Fibroblast of peridontal ligament (primary cell): Measurements from ENCODE around the gene SLC22A15.
A peak's percentile ranks its signal among the peaks of the same experiment; 100 is the strongest.
"Not testable (repeated sequence)": the region's sequence is repeated elsewhere in the genome, so short reads cannot be mapped to it uniquely, and the experiment has no call there.

Source experiments
- DNase-seq: peaks from one replicate; pipeline ENCODE4 v3.0.0-alpha.2; 2010; ENCODE audit errors: extremely low read depth

The SLC22A15 gene

GRCh38 chr1:116031302-116031835, 55.1 kb downstream of the SLC22A15 start:
- DNase-seq, result no peak

- DNase-seq, result no peak
Observed at GRCh38 chr1:116033322-116033721, 57.0 kb downstream of the SLC22A15 start.

GRCh38 chr1:116036255-116036654, 59.9 kb downstream of the SLC22A15 start:
- no peak for DNase-seq

GRCh38 chr1:116038679-116039078, 62.4 kb downstream of the SLC22A15 start:
- no peak for DNase-seq

- DNase-seq, result no peak
Observed at GRCh38 chr1:116044071-116044470, 67.8 kb downstream of the SLC22A15 start.

GRCh38 chr1:116046933-116047332, 70.6 kb downstream of the SLC22A15 start:
- not testable (repeated sequence) for DNase-seq

GRCh38 chr1:116051896-116052295, 75.6 kb downstream of the SLC22A15 start:
- DNase-seq, result not testable (repeated sequence)

- DNase-seq, result peak; percentile 43
Observed at GRCh38 chr1:116062201-116062600, 85.9 kb downstream of the SLC22A15 start.

- DNase-seq, result peak; percentile 37
Observed at GRCh38 chr1:116064616-116065015, 88.3 kb downstream of the SLC22A15 start.

GRCh38 chr1:116066868-116067565, 90.7 kb downstream of the SLC22A15 start:
- peak; percentile 98 for DNase-seq

GRCh38 chr1:116067566-116067890, 91.2 kb downstream of the SLC22A15 start:
- DNase-seq, result peak; percentile 98

GRCh38 chr1:116075575-116075974, 99.3 kb downstream of the SLC22A15 start:
- DNase-seq, result no peak

GRCh38 chr1:116075990-116076389, 99.7 kb downstream of the SLC22A15 start:
- DNase-seq, result no peak

- no peak for DNase-seq
Observed at GRCh38 chr1:116076831-116077230, 100.5 kb downstream of the SLC22A15 start.

GRCh38 chr1:116078699-116079223, 102.4 kb downstream of the SLC22A15 start:
- no peak for DNase-seq

GRCh38 chr1:116087628-116088027, 111.3 kb downstream of the SLC22A15 start:
- no peak for DNase-seq

- no peak for DNase-seq
Observed at GRCh38 chr1:116089870-116090269, 113.6 kb downstream of the SLC22A15 start.

GRCh38 chr1:116091083-116091482, 114.8 kb downstream of the SLC22A15 start:
- no peak for DNase-seq

- DNase-seq, result no peak
Observed at GRCh38 chr1:116092752-116093489, 116.6 kb downstream of the SLC22A15 start.

GRCh38 chr1:116095027-116095426, 118.7 kb downstream of the SLC22A15 start:
- no peak for DNase-seq

GRCh38 chr1:116096013-116096618, 119.8 kb downstream of the SLC22A15 start:
- no peak for DNase-seq

- DNase-seq, result no peak
Observed at GRCh38 chr1:116097626-116098025, 121.3 kb downstream of the SLC22A15 start.
